ENCODE measurements around the gene DHX40.

GRCh38 chr17:59572301-59572924 is 7.0 kb downstream of the DHX40 start:
- TF ChIP-seq CTCF (IDR thresholded peaks at IDR 0.05) = no peak
- no peak for TF ChIP-seq POLR2AphosphoS5 (IDR thresholded peaks at IDR 0.05)
- no peak for TF ChIP-seq POLR2A (IDR thresholded peaks at IDR 0.05; ENCODE audit: low read depth)
